Myocyte (in vitro differentiated cells): Measurements from ENCODE around the gene MOV10L1. TPM values are rescaled to one million over a fixed set of nuclear protein-coding genes. Genes with fewer than 3 reads are reported as not detected.
A peak's percentile ranks its signal among the peaks of the same experiment; 100 is the strongest.

Source experiments
- DNase-seq: peaks from one replicate; pipeline ENCODE4 v3.0.0-alpha.2; 2012; ENCODE audit warnings: low read depth
- total RNA-seq: library from RNA; depleted of rRNA; stranded (reverse); fragments of >200 nt; gene quantifications from 2 replicates; pipeline ENCODE4 v1.2.3, GENCODE V29; 2014

MOV10L1 gene
- total RNA-seq, 1 donor from 2014 or later: 0.16 TPM

DNA sequence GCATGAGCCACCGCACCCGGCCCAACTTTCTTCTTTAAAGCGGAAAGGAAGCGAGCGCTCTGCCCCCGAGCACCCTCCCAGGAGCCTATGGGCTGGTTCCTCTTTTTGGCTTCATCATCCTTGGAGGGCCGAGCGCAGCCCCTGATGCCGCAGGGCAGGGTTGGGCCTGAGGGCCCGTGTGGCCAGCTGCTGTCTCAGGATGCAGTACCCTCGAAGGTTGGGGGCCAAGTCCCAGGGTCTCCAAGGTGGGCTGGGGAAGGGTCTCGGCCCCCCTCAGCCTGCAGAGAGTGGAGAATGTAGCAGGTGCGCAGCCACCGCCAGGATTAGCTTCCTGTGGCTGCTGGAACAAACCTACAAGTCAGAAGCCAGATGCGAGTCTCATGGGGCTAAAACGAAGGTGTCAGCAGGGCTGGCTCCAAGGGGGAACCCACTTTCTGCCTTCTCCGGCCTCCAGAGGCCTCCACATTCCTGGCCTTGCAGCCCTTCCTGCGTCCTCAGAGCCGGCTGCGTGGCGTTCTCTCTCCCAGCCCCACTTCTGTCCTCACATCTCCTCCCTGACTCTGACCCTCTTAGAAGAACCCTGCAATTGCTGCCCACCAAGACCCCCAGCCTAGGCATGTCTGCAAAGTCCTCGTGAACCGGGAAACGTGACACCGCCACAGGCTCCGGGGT, 83.6 kb downstream of the MOV10L1 start:
- DNase-seq: no peak

DNA sequence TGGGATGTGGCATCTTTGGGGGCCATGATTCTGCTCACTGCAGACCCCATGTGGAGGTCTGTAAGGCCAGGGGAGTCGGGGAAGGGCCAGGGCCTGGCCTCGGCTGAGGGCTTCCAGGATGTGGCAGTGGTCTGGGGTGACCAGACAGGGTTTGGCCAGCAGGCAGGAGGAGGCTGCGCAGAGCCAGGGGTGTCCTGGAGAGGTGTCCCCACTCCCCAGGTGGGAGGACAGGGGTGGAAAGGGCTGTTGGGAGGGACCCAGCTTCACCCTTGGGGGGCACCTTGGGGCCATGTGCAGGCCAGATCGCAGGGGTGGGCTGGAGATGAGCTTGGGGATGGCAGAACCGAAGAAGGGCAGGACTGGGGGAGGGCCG, 84.2 kb downstream of the MOV10L1 start:
- no peak for DNase-seq

DNA sequence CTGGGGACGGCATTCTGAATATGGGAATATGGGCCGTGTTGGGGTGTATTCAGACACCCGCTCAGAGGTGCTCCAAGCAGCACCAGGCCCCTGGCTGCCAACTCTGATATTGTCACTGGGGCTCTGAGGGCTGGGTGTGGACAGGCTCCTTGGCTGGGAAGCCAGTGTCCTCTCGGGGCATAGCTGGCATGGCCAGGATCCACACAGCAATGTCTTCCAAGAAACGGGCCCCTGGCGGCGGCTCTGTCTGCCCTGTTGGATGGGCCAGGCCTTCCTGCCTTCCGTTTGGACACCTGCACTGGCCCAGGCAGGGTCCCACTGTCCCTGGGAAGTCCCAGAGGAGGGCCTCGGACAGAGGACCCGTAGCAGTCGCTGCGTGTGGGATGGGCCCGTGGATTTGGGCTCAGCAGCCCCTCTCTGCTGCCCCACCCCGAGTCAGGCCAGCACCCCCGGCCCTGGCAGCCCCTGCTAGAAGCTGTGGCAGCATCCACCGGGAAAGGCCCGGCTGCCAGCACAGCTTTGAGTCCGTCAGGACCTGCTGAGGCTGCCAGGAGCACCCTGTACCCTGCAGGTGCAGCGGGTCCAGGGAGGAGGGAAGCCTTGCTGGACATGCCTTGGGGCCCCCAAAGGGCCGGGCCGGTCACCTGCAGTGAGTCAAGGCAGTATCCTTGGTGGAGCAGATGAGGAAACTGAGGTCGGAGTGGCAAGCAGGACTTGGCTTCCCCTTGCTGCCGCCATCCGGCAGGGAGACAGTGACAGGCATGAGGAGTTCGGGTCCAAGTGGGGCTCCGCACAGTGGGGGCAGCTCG, 84.8 kb downstream of the MOV10L1 start:
- DNase-seq: no peak

- no peak for DNase-seq
Measured at GRCh38 chr22:50175191-50175461, 85.3 kb downstream of the MOV10L1 start.

GRCh38 chr22:50175921-50176849, 86.4 kb downstream of the MOV10L1 start:
- DNase-seq: no peak

DNA sequence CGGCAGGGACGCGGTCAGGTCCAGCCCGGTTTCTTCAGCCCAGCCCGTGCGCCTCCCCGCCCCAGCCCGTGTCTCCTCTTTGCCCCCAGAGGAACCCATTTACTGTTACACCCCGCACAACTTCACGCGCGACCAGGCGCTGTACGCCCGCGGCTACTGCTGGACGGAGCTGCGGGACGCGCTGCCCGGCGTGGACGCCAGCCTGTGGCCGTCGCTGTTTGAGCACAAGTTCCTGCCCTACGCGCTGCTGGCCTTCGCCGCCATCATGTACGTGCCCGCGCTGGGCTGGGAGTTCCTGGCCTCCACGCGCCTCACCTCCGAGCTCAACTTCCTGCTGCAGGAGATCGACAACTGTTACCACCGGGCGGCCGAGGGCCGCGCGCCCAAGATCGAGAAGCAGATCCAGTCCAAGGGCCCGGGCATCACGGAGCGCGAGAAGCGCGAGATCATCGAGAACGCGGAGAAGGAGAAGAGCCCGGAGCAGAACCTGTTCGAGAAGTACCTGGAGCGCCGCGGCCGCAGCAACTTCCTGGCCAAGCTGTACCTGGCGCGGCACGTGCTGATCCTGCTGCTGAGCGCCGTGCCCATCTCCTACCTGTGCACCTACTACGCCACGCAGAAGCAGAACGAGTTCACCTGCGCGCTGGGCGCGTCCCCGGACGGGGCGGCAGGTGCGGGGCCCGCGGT, 87.2 kb downstream of the MOV10L1 start:
- no peak for DNase-seq

GRCh38 chr22:50177537-50178470, 88.0 kb downstream of the MOV10L1 start:
- DNase-seq: no peak

DNA sequence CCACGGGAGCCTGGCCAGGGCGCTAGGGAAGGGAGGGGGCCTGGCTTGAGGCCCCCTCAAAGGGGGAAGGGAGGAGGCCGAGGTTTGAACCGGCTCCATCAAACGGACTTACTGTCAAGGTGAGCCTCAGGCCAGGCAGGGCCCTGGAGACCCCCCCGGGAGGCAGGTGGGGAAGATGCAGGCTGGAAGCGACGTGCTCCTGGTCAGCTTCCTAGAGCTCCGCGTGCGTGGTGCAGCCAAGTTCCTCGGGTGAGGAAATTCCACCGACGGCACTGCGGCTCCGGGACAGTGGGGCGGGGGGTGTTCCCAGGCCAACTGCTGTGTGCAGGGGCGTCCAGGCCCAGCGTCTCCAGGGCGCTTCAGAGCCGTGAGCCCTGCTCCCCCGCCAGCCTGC, 88.7 kb downstream of the MOV10L1 start:
- DNase-seq: no peak

- no peak for DNase-seq
Measured at GRCh38 chr22:50178871-50179869, 89.4 kb downstream of the MOV10L1 start.

DNA sequence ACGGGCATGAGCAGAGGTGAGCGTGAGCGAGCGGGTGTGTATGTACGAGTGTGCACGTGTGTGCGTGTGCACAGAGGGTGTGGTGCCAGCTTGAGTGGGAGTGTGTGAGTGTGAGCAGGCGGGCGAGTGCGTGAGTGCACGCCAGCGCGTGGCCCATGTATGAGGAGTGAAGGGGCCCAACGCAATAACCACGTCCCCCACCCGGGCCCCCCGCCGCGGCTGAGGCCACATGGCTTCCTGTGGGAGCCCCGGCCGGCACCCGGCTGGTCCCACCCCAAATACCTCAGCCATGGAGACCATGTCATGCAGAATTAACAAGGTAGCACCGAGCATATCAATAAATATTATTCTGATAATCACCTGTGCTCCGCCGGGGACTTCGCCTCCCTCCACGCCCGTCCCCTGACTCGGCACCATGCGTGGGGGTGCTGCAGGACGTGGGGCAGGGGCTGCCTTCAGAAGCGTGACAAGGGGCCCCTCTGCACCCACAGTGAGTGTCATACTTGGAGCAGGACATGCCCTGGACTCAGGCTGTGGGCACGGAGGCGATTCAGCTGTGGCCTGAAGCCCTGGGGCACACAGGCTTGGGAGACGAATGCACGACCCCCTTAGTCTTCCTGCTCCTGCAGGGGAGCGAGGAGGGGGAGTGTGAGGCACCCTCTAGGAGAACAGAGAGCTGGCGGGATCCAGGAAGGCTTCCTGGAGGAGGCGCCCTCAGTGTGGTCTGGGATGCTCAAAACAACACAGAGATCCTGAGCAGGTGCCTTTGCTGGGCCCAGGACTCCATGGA, 90.3 kb downstream of the MOV10L1 start:
- DNase-seq: no peak

GRCh38 chr22:50180727-50181521, 91.1 kb downstream of the MOV10L1 start:
- no peak for DNase-seq

DNA sequence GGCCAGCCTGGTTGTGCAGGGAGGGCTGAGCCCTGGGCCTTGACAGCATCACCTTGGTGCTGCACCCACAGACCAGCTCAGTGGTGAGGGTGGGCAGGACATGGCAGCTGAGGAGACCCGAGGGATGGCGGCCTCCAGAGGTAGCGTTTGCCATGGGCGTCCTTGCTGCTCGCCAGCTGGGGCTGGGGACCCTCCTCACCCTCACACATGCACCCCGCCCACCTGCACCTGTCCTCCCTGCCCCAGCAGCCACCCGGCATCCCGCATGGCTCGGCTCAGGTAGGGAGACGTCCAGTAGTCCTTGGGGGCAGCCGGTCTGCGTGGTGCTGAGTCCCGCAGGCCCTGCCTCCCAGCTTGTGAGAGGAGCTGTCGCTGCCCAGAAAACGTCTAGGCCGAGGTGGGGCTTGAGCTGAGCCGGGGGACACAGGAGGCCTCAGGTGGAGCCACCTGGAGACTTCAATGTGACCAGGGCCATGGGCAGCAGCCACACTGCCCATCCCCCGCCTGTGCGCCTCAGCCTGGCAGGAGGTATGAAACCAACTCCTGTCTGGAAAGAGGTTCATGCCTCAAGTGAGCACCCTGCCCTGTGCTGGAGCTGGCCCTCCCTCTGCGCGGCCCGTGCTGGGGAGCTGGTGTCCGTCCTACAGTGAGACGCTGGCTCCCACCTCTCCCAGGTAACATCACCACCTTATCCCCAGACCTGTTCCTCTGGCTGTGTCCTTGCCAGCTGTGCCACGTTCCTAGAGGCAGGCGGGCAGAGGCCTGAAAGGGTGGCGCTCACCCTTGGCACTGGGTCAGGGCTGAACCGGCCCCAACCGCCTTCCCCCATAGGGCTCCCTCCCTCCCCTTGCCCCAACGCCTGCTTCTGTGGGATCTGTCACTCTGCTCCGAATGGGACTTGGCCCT, 92.6 kb downstream of the MOV10L1 start:
- no peak for DNase-seq

- DNase-seq: no peak
Measured at GRCh38 chr22:50183141-50183971, 93.5 kb downstream of the MOV10L1 start.

- DNase-seq: peak; percentile 19
Measured at GRCh38 chr22:50184004-50184901, 94.4 kb downstream of the MOV10L1 start.
